HEK293 (cell line): Measurements from ENCODE around the gene RPS19.

Experiments used
- EGR2 ChIP-seq: fragments of 450-650 bp; formaldehyde crosslinking; IDR thresholded peaks from 2 replicates; pipeline ENCODE4 v1.5.1; 2016; ENCODE audit warnings: low read depth, missing biosample characterization, missing genetic modification characterization
- GLI4 ChIP-seq: fragments of 450-650 bp; formaldehyde crosslinking; IDR thresholded peaks from 2 replicates; pipeline ENCODE4 v1.5.1; 2016; ENCODE audit warnings: missing biosample characterization, missing genetic modification characterization
- KLF8 ChIP-seq: fragments of 450-650 bp; formaldehyde crosslinking; IDR thresholded peaks from 2 replicates; pipeline ENCODE4 v1.5.1; 2016; ENCODE audit warnings: missing biosample characterization, missing genetic modification characterization
- KLF9 ChIP-seq: fragments of 450-650 bp; formaldehyde crosslinking; IDR thresholded peaks from 2 replicates; pipeline ENCODE4 v1.5.1; 2016; ENCODE audit warnings: missing biosample characterization, missing genetic modification characterization, low read depth
- RBAK ChIP-seq: fragments of 450-650 bp; formaldehyde crosslinking; IDR thresholded peaks from 2 replicates; pipeline ENCODE4 v1.5.1; 2016; ENCODE audit warnings: missing biosample characterization, missing genetic modification characterization
- SP3 ChIP-seq: fragments of 450-650 bp; formaldehyde crosslinking; IDR thresholded peaks from 2 replicates; pipeline ENCODE4 v1.5.1; 2016; ENCODE audit warnings: missing biosample characterization, missing genetic modification characterization
- TRIM28 ChIP-seq: IDR thresholded peaks from 2 replicates; pipeline ENCODE4 v1.6.1; 2011; ENCODE audit warnings: low read length, control low read depth, borderline replicate concordance
- ZNF146 ChIP-seq: fragments of 450-650 bp; formaldehyde crosslinking; IDR thresholded peaks from 2 replicates; pipeline ENCODE4 v1.5.1; 2016; ENCODE audit warnings: missing biosample characterization, missing genetic modification characterization
- ZNF169 ChIP-seq: fragments of 450-650 bp; formaldehyde crosslinking; IDR thresholded peaks from 2 replicates; pipeline ENCODE4 v1.5.1; 2016; ENCODE audit warnings: missing biosample characterization, missing genetic modification characterization
- ZNF19 ChIP-seq: fragments of 450-650 bp; formaldehyde crosslinking; IDR thresholded peaks from 2 replicates; pipeline ENCODE4; 2016; ENCODE audit warnings: missing biosample characterization, missing genetic modification characterization, low read depth
- ZNF2 ChIP-seq: fragments of 450-650 bp; formaldehyde crosslinking; IDR thresholded peaks from 2 replicates; pipeline ENCODE4 v1.5.1; 2016; ENCODE audit warnings: missing biosample characterization, missing genetic modification characterization
- ZNF266 ChIP-seq: fragments of 450-650 bp; formaldehyde crosslinking; IDR thresholded peaks from 2 replicates; pipeline ENCODE4 v1.5.1; 2016; ENCODE audit warnings: missing biosample characterization, missing genetic modification characterization, low read depth
- ZNF311 ChIP-seq: fragments of 450-650 bp; formaldehyde crosslinking; IDR thresholded peaks from 2 replicates; pipeline ENCODE4 v1.5.1; 2017; ENCODE audit warnings: missing biosample characterization, missing genetic modification characterization, borderline replicate concordance
- ZNF391 ChIP-seq: fragments of 450-650 bp; formaldehyde crosslinking; IDR thresholded peaks from 2 replicates; pipeline ENCODE4 v1.5.1; 2016; ENCODE audit warnings: low read depth, missing biosample characterization, missing genetic modification characterization, borderline replicate concordance
- ZNF433 ChIP-seq: fragments of 450-650 bp; formaldehyde crosslinking; IDR thresholded peaks from 2 replicates; pipeline ENCODE4 v1.5.1; 2016; ENCODE audit warnings: missing biosample characterization, missing genetic modification characterization, low read depth
- ZNF48 ChIP-seq: fragments of 450-650 bp; formaldehyde crosslinking; IDR thresholded peaks from 2 replicates; pipeline ENCODE4 v1.5.1; 2016; ENCODE audit warnings: missing biosample characterization, missing genetic modification characterization
- ZNF670 ChIP-seq: fragments of 450-650 bp; formaldehyde crosslinking; IDR thresholded peaks from 2 replicates; pipeline ENCODE4 v1.5.1; 2016; ENCODE audit warnings: missing biosample characterization, missing genetic modification characterization, low read depth
- ZNF707 ChIP-seq: fragments of 450-650 bp; formaldehyde crosslinking; IDR thresholded peaks from 2 replicates; pipeline ENCODE4 v1.5.1; 2016; ENCODE audit warnings: missing biosample characterization, missing genetic modification characterization
- TF ChIP-seq, protein P1 (sequence below): fragments of 450-650 bp; formaldehyde crosslinking; IDR thresholded peaks from 2 replicates; pipeline ENCODE4 v1.5.1; 2016; ENCODE audit warnings: missing biosample characterization, missing genetic modification characterization
- TF ChIP-seq, protein P2 (sequence below): fragments of 450-650 bp; formaldehyde crosslinking; IDR thresholded peaks from 2 replicates; pipeline ENCODE4 v1.5.1; 2017; ENCODE audit warnings: missing biosample characterization, missing genetic modification characterization
- TF ChIP-seq, protein P3 (sequence below): fragments of 450-650 bp; formaldehyde crosslinking; IDR thresholded peaks from 2 replicates; pipeline ENCODE4 v1.5.1; 2017; ENCODE audit warnings: missing biosample characterization, missing genetic modification characterization
- TF ChIP-seq, protein P4 (sequence below): fragments of 450-650 bp; formaldehyde crosslinking; IDR thresholded peaks from 2 replicates; pipeline ENCODE4 v1.5.1; 2016; ENCODE audit warnings: missing biosample characterization, missing genetic modification characterization
- TF ChIP-seq, protein P5 (sequence below): fragments of 450-650 bp; formaldehyde crosslinking; IDR thresholded peaks from 2 replicates; pipeline ENCODE4 v1.5.1; 2017; ENCODE audit warnings: missing biosample characterization, missing genetic modification characterization
- TF ChIP-seq, protein P6 (sequence below): fragments of 450-650 bp; formaldehyde crosslinking; IDR thresholded peaks from 2 replicates; pipeline ENCODE4 v1.5.1; 2016; ENCODE audit warnings: missing biosample characterization, missing genetic modification characterization
- TF ChIP-seq, protein P7 (sequence below): fragments of 450-650 bp; formaldehyde crosslinking; conservative IDR thresholded peaks from 2 replicates; pipeline ENCODE4 v1.5.1; 2016; ENCODE audit warnings: low read depth, missing biosample characterization, missing genetic modification characterization

The RPS19 gene

DNA sequence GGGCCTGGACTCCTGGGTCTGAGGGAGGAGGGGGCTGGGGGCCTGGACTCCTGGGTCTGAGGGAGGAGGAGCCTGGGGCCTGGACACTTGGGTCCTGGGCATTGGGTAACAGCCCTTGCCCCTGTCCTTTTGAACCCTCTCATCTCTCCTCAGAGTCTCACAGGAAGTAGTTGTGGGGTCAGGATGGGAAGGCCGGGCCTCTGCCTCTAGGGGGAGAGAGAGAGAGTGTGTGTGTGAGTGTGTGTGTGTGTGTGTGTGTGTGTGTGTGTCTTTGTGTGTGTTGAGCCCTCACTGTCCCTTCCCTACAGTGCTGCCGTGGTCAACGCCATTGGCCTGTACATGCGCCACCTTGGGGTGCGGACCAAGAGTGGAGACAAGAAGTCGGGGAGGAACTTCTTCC lies 33.8 kb downstream of the RPS19 start (continued):
- TF ChIP-seq KLF9 (tag by site-specific recombination) = no peak
- TF ChIP-seq ZNF433 (tag by site-specific recombination) = no peak
- TF ChIP-seq EGR2 = no peak
- TF ChIP-seq, protein P1, sequence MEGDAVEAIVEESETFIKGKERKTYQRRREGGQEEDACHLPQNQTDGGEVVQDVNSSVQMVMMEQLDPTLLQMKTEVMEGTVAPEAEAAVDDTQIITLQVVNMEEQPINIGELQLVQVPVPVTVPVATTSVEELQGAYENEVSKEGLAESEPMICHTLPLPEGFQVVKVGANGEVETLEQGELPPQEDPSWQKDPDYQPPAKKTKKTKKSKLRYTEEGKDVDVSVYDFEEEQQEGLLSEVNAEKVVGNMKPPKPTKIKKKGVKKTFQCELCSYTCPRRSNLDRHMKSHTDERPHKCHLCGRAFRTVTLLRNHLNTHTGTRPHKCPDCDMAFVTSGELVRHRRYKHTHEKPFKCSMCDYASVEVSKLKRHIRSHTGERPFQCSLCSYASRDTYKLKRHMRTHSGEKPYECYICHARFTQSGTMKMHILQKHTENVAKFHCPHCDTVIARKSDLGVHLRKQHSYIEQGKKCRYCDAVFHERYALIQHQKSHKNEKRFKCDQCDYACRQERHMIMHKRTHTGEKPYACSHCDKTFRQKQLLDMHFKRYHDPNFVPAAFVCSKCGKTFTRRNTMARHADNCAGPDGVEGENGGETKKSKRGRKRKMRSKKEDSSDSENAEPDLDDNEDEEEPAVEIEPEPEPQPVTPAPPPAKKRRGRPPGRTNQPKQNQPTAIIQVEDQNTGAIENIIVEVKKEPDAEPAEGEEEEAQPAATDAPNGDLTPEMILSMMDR = peak; percentile 95
- TF ChIP-seq, protein P2, sequence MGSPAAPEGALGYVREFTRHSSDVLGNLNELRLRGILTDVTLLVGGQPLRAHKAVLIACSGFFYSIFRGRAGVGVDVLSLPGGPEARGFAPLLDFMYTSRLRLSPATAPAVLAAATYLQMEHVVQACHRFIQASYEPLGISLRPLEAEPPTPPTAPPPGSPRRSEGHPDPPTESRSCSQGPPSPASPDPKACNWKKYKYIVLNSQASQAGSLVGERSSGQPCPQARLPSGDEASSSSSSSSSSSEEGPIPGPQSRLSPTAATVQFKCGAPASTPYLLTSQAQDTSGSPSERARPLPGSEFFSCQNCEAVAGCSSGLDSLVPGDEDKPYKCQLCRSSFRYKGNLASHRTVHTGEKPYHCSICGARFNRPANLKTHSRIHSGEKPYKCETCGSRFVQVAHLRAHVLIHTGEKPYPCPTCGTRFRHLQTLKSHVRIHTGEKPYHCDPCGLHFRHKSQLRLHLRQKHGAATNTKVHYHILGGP = no peak
- TF ChIP-seq, protein P3, sequence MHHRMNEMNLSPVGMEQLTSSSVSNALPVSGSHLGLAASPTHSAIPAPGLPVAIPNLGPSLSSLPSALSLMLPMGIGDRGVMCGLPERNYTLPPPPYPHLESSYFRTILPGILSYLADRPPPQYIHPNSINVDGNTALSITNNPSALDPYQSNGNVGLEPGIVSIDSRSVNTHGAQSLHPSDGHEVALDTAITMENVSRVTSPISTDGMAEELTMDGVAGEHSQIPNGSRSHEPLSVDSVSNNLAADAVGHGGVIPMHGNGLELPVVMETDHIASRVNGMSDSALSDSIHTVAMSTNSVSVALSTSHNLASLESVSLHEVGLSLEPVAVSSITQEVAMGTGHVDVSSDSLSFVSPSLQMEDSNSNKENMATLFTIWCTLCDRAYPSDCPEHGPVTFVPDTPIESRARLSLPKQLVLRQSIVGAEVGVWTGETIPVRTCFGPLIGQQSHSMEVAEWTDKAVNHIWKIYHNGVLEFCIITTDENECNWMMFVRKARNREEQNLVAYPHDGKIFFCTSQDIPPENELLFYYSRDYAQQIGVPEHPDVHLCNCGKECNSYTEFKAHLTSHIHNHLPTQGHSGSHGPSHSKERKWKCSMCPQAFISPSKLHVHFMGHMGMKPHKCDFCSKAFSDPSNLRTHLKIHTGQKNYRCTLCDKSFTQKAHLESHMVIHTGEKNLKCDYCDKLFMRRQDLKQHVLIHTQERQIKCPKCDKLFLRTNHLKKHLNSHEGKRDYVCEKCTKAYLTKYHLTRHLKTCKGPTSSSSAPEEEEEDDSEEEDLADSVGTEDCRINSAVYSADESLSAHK (tag by site-specific recombination) = no peak
- TF ChIP-seq, protein P4, sequence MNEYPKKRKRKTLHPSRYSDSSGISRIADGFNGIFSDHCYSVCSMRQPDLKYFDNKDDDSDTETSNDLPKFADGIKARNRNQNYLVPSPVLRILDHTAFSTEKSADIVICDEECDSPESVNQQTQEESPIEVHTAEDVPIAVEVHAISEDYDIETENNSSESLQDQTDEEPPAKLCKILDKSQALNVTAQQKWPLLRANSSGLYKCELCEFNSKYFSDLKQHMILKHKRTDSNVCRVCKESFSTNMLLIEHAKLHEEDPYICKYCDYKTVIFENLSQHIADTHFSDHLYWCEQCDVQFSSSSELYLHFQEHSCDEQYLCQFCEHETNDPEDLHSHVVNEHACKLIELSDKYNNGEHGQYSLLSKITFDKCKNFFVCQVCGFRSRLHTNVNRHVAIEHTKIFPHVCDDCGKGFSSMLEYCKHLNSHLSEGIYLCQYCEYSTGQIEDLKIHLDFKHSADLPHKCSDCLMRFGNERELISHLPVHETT (tag by site-specific recombination) = 0 out of 2 replicates have a peak, but pooled peaks have one; percentile 50
- TF ChIP-seq TRIM28 = no peak
- peak; percentile 83 for TF ChIP-seq KLF8 (tag by site-specific recombination)
- TF ChIP-seq RBAK (tag by site-specific recombination) = no peak
- no peak for TF ChIP-seq ZNF707
- TF ChIP-seq, protein P5, sequence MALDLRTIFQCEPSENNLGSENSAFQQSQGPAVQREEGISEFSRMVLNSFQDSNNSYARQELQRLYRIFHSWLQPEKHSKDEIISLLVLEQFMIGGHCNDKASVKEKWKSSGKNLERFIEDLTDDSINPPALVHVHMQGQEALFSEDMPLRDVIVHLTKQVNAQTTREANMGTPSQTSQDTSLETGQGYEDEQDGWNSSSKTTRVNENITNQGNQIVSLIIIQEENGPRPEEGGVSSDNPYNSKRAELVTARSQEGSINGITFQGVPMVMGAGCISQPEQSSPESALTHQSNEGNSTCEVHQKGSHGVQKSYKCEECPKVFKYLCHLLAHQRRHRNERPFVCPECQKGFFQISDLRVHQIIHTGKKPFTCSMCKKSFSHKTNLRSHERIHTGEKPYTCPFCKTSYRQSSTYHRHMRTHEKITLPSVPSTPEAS (tag by site-specific recombination) = peak; percentile 97
- TF ChIP-seq ZNF311 = no peak
- TF ChIP-seq ZNF2 (tag by site-specific recombination) = no peak
- TF ChIP-seq GLI4 (tag by site-specific recombination) = 0 out of 2 replicates have a peak, but pooled peaks have one; percentile 34
- no peak for TF ChIP-seq ZNF670 (tag by site-specific recombination)
- no peak for TF ChIP-seq ZNF391
- TF ChIP-seq, protein P6, sequence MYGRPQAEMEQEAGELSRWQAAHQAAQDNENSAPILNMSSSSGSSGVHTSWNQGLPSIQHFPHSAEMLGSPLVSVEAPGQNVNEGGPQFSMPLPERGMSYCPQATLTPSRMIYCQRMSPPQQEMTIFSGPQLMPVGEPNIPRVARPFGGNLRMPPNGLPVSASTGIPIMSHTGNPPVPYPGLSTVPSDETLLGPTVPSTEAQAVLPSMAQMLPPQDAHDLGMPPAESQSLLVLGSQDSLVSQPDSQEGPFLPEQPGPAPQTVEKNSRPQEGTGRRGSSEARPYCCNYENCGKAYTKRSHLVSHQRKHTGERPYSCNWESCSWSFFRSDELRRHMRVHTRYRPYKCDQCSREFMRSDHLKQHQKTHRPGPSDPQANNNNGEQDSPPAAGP = 0 out of 2 replicates have a peak, but pooled peaks have one; percentile 37
- no peak for TF ChIP-seq ZNF146 (tag by site-specific recombination)
- TF ChIP-seq, protein P7, sequence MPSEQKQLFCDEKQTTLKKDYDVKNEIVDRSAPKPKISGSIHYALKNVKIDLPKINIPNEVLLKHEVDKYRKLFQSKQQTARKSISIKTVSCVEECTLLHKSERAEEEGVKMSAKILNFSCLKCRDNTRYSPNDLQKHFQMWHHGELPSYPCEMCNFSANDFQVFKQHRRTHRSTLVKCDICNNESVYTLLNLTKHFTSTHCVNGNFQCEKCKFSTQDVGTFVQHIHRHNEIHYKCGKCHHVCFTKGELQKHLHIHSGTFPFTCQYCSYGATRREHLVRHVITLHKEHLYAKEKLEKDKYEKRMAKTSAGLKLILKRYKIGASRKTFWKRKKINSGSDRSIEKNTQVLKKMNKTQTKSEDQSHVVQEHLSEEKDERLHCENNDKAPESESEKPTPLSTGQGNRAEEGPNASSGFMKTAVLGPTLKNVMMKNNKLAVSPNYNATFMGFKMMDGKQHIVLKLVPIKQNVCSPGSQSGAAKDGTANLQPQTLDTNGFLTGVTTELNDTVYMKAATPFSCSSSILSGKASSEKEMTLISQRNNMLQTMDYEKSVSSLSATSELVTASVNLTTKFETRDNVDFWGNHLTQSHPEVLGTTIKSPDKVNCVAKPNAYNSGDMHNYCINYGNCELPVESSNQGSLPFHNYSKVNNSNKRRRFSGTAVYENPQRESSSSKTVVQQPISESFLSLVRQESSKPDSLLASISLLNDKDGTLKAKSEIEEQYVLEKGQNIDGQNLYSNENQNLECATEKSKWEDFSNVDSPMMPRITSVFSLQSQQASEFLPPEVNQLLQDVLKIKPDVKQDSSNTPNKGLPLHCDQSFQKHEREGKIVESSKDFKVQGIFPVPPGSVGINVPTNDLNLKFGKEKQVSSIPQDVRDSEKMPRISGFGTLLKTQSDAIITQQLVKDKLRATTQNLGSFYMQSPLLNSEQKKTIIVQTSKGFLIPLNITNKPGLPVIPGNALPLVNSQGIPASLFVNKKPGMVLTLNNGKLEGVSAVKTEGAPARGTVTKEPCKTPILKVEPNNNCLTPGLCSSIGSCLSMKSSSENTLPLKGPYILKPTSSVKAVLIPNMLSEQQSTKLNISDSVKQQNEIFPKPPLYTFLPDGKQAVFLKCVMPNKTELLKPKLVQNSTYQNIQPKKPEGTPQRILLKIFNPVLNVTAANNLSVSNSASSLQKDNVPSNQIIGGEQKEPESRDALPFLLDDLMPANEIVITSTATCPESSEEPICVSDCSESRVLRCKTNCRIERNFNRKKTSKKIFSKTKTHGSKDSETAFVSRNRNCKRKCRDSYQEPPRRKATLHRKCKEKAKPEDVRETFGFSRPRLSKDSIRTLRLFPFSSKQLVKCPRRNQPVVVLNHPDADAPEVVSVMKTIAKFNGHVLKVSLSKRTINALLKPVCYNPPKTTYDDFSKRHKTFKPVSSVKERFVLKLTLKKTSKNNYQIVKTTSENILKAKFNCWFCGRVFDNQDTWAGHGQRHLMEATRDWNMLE (tag by site-specific recombination) = no peak
- TF ChIP-seq SP3 (tag by site-specific recombination) = no peak
- TF ChIP-seq ZNF19 (tag by site-specific recombination) = no peak
- TF ChIP-seq ZNF169 (tag by site-specific recombination) = no peak
- no peak for TF ChIP-seq ZNF48 (tag by site-specific recombination)
- TF ChIP-seq ZNF266 (tag by site-specific recombination) = no peak
